Lung (tissue), 12 donors: ENCODE results near the gene LZTS2. TPM values are rescaled to one million over a fixed set of nuclear protein-coding genes. Genes with fewer than 3 reads are reported as not detected.
A peak's percentile ranks its signal among the peaks of the same experiment; 100 is the strongest.
"Not testable (repeated sequence)": the region's sequence is repeated elsewhere in the genome, so short reads cannot be mapped to it uniquely, and the experiment has no call there.

ENCODE experiments used
- ATAC-seq: fragments of 200-7000 bp; cut with Tn5 transposase; one replicate; pipeline ENCODE4 v1.9.1; 2020; ENCODE audit warnings: moderate number of reproducible peaks; ENCODE audit not compliant: insufficient read depth, low FRiP score
- DNase-seq, 3 donors: peaks; one replicate each; pipeline ENCODE4 v3.0.0-alpha.2; 2013 to 2017
- H3K27ac ChIP-seq, 2 donors: one replicate each; pipeline ENCODE4 v1.5.1; 2013; ENCODE audit warnings: mild to moderate bottlenecking in 2 of 2, moderate library complexity in 2 of 2, control low read depth in 1 of 2, inconsistent platforms in 1 of 2, low read depth in 1 of 2, low read length in 1 of 2
- H3K27me3 ChIP-seq, 3 donors: one replicate each; pipeline ENCODE4 v1.5.1; 2013; ENCODE audit warnings: low read length in 2 of 3; ENCODE audit not compliant: control insufficient read depth in 3 of 3, insufficient read depth in 3 of 3
- H3K36me3 ChIP-seq, 4 donors: one replicate each; pipeline ENCODE4 v1.5.1; 2013; ENCODE audit warnings: low read length in 4 of 4, mild to moderate bottlenecking in 1 of 4, moderate library complexity in 1 of 4; ENCODE audit not compliant: control insufficient read depth in 4 of 4, insufficient read depth in 4 of 4
- H3K4me1 ChIP-seq, 5 donors: one replicate each; pipeline ENCODE4 v1.5.1; 2013; ENCODE audit warnings: low read length in 5 of 5, mild to moderate bottlenecking in 2 of 5, moderate library complexity in 1 of 5; ENCODE audit not compliant: control insufficient read depth in 5 of 5, insufficient read depth in 5 of 5
- H3K4me3 ChIP-seq: one replicate; pipeline ENCODE4 v1.5.1; 2013; ENCODE audit warnings: mild to moderate bottlenecking, control low read depth, moderate library complexity
- H3K9ac ChIP-seq, 2 donors: one replicate each; pipeline ENCODE4 v1.5.1; 2013; ENCODE audit warnings: low read length in 2 of 2, control low read depth in 1 of 2; ENCODE audit not compliant: insufficient read depth in 1 of 2
- H3K9me3 ChIP-seq, 4 donors: one replicate each; pipeline ENCODE4 v1.5.1; 2013; ENCODE audit warnings: low read length in 3 of 4, mild to moderate bottlenecking in 1 of 4, moderate library complexity in 1 of 4; ENCODE audit not compliant: control insufficient read depth in 4 of 4, insufficient read depth in 3 of 4
- WGBS, 2 donors: extraction: QIAGEN DNeasy Blood & Tissue Kit; methylation state at CpG; one replicate each; pipeline ENCODE4 v1.1.7; 2013; 5-methylcytosine and 5-hydroxymethylcytosine counted together
- polyA plus RNA-seq, 2 donors: library from polyadenylated mRNA; stranded (reverse); fragments of 200-250 nt; gene quantifications; one replicate each; pipeline ENCODE4 v1.2.1, GENCODE V29; 2013
- total RNA-seq, 2 donors: library from RNA; depleted of rRNA in 1 of 2; stranded (reverse); fragments of >200 nt in 1 of 2; gene quantifications; one replicate each; pipeline ENCODE4 v1.2.1, GENCODE V29; 2014 to 2021
- TF ChIP-seq, protein P1 (sequence below): IDR thresholded peaks from 2 replicates; pipeline ENCODE4 v1.5.1; 2012; ENCODE audit warnings: mild to moderate bottlenecking; ENCODE audit errors: control extremely low read depth, extremely low read depth
- donor health status: control.
- donor health status: control.
- donor health status: Bipolar disorder and iron deficiency.
- donor health status: healthy.
- donor health status: DM: yes; HTN: yes; CAD: no.

The LZTS2 gene
- total and polyA plus RNA-seq, 4 donors: 44.5 to 76.8 (median 55.6) TPM

DNA sequence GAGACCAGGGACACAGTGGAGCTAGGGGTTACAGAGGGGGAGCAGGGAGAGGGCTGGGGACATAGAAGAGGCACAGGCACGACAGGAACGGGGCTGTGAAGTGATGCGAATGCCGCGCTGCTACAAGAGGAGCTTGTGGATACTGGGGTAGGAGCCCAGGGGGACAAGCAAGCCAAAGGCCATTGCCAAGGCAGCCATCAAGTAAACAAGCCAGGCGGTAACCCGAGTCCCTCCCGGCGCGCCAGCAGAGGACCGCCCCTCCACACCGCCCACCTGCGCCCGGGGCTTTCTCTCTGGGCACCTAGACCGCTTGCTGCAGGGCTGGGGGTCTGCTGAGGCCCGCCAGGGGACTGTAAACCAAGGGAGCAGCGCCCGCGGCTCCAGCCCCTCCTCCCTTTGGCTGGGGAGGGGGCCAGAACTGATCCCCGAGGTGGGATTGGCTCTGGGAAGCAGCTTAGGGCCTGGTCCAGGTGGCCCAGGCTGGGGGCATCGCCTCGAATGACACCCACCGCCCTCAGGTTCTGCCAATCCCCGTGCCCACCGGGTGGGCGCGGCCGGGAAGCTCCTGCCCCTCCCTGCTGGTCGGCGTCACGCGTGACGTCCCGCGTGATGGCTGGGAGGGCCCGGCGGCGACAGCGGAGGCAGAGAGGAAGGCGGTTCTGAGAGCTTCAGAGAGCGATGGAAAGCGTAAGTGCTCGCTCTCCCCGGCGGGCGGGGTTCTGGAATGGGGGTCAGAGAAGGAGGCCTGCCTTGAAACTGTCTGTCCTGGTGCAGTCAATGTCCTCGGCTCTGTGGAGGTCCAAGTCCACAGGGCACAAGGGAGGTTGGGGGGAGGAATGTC lies 32.4 kb downstream of the LZTS2 start:
- TF ChIP-seq, protein P1, sequence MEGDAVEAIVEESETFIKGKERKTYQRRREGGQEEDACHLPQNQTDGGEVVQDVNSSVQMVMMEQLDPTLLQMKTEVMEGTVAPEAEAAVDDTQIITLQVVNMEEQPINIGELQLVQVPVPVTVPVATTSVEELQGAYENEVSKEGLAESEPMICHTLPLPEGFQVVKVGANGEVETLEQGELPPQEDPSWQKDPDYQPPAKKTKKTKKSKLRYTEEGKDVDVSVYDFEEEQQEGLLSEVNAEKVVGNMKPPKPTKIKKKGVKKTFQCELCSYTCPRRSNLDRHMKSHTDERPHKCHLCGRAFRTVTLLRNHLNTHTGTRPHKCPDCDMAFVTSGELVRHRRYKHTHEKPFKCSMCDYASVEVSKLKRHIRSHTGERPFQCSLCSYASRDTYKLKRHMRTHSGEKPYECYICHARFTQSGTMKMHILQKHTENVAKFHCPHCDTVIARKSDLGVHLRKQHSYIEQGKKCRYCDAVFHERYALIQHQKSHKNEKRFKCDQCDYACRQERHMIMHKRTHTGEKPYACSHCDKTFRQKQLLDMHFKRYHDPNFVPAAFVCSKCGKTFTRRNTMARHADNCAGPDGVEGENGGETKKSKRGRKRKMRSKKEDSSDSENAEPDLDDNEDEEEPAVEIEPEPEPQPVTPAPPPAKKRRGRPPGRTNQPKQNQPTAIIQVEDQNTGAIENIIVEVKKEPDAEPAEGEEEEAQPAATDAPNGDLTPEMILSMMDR: no peak
- 0% methylated on average over 42 to 47 of the region's 47 CpGs for WGBS, 2 donors
- Histone ChIP-seq H3K9me3 (no peaks in the 10 kb centered on the region), H3K36me3 (peaks cover 4 to 18% (median 11%) of the 10 kb centered on the region in 4 donors), H3K4me1 (peaks cover 0 to 25% (median 3%) of the 10 kb centered on the region in 5 donors), H3K9ac (peak overlapping the region; percentile 21 to 91), H3K27me3 (peaks cover 0 to 12% (median 6%) of the 10 kb centered on the region in 3 donors), H3K4me3 (peak overlapping the region; percentile 47), H3K27ac (peak overlapping the region; percentile 80 to 93)
- ATAC-seq: peak; percentile 59
- DNase-seq: peak; percentile 79 to 81 (median 81)

DNA sequence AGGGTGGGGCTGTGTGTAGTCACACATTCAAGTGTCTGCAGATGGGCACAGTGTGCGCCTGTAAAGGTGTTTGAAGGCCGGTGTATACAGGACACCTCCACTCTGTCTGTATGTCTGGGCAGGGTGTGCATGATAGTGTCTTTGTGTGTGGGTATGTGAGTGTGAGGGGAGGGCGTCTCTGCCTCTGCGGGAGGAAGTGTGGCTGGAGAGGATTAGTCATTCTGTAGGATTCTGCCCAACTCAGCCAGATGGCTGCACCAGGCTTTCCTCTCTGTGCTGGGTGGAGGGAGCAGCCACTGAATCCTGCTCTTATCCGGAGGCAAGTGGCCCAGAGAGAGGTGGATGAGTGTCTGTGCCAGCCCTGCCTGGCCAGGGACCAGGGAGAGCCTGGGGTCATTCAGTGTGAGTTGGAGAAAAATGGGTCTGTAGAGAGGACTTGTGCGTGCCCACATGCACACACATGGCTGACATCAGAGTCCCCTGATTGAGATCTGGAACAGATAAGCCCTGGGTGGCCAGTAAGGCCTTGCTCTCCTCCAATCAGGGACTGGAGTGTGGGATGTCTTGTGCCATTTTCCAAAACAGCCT lies 33.1 kb downstream of the LZTS2 start:
- Histone ChIP-seq H3K27ac (peak overlapping the region; percentile 80 to 93), H3K4me1 (peaks cover 0 to 25% (median 3%) of the 10 kb centered on the region in 5 donors), H3K9ac (peak overlapping the region; percentile 21 to 91), H3K36me3 (peaks cover 7 to 23% (median 12%) of the 10 kb centered on the region in 4 donors), H3K27me3 (peaks cover 0 to 12% (median 6%) of the 10 kb centered on the region in 3 donors), H3K4me3 (peak overlapping the region; percentile 47), H3K9me3 (no peaks in the 10 kb centered on the region)
- TF ChIP-seq, protein P1: no peak
- 6 to 9% methylated on average over 6 of the region's 6 CpGs for WGBS, 2 donors
- ATAC-seq: peak; percentile 65
- peak; percentile 59 to 78 (median 73) for DNase-seq

DNA sequence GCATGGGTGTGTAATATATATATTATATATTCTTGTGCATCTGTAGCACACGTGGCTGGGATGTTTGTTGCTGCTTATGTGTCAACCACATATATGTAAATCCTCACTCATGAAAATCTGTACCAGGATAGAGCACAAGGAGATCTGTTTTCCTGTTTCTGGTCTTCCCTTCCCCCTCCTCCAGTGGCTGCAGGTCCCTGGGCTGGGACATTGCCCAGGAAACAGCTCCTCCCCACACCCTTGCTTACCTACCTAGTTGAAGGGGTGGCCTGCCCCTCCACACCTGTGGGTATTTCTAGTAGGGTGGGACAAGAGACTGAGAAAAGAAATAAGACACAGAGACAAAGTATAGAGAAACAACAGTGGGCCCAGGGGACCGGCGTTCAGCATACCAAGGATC lies 33.7 kb downstream of the LZTS2 start:
- Histone ChIP-seq H3K27me3 (peaks cover 0 to 12% (median 6%) of the 10 kb centered on the region in 3 donors), H3K4me1 (peaks cover 0 to 25% (median 3%) of the 10 kb centered on the region in 5 donors), H3K4me3 (no peak overlapping the region), H3K9me3 (no peaks in the 10 kb centered on the region), H3K36me3 (peaks cover 8 to 27% (median 14%) of the 10 kb centered on the region in 4 donors), H3K27ac (peak overlapping the region in 1 of 2 donors; percentile 26), H3K9ac (no peak overlapping the region)
- TF ChIP-seq, protein P1: no peak
- DNase-seq (no peak), ATAC-seq (no peak)
- WGBS, 2 donors: 81 to 87% methylated on average over 3 of the region's 3 CpGs

DNA sequence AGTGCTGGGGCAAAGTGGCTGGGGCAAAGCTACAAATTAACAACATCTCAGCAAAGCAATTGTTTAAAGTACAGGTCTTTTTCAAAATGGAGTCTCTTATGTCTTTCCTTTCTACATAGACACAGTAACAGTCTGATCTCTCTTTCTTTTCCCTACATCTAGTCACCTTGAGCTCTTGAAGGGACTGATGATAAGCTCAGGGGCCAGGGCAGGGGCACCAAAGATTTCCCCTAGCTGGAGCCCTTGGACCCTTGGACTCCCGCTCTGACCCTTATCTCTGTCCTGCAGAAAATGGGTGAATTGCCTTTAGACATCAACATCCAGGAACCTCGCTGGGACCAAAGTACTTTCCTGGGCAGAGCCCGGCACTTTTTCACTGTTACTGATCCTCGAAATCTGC lies 34.8 kb downstream of the LZTS2 start:
- not testable (repeated sequence) for H3K9me3 ChIP-seq, H3K9ac ChIP-seq, H3K27me3 ChIP-seq, ATAC-seq, H3K4me3 ChIP-seq, H3K27ac ChIP-seq, DNase-seq
- H3K36me3 ChIP-seq: peaks cover 8 to 36% (median 17%) of the 10 kb centered on the region in 4 donors
- peaks cover 0 to 25% (median 3%) of the 10 kb centered on the region in 5 donors for H3K4me1 ChIP-seq
- 96 to 98% methylated on average over 4 of the region's 4 CpGs for WGBS, 2 donors
